ENCODE data around the gene LRATD1. TPM values are rescaled to one million over a fixed set of nuclear protein-coding genes. Genes with fewer than 3 reads are reported as not detected.

The LRATD1 gene
- total RNA-seq, 1 experiment from 2014 or later, result 0.31 TPM

- Histone ChIP-seq H3K4me2 (ENCODE audit: insufficient read depth, insufficient read length, low read length) (no peak overlapping the region), H3K4me1 (ENCODE audit: insufficient read depth, low read length) (no peaks in the 10 kb centered on the region), H3K27me3 (ENCODE audit: insufficient read depth, low read length) (no peaks in the 10 kb centered on the region), H3T11ph (ENCODE audit: low read length) (no peak overlapping the region), H3K56ac (ENCODE audit: insufficient read length, low read depth, low read length) (no peak overlapping the region), H2BK5ac (ENCODE audit: insufficient read length, low read length) (no peak overlapping the region), H3K9me3 (ENCODE audit: control insufficient read depth, low read depth, low read length) (no peaks in the 10 kb centered on the region), H4K5ac (ENCODE audit: insufficient read length, low read depth, low read length) (no peak overlapping the region), H2BK12ac (ENCODE audit: insufficient read length, low read depth, low read length) (no peak overlapping the region), H2AFZ (ENCODE audit: low read length) (no peak overlapping the region), H3K9ac (ENCODE audit: extremely low read depth, insufficient read length, low read length) (no peak overlapping the region), H2BK20ac (ENCODE audit: low read depth, low read length, poor library complexity, severe bottlenecking) (no peak overlapping the region), H3K23me2 (ENCODE audit: insufficient read length, low read depth, low read length, poor library complexity, severe bottlenecking) (no peaks in the 10 kb centered on the region), H3K18ac (ENCODE audit: insufficient read length, low read depth, low read length) (no peak overlapping the region), H3K4ac (ENCODE audit: low read depth, low read length) (no peak overlapping the region), H4K8ac (replicated peaks; ENCODE audit: insufficient read length, low read depth, low read length) (no peak overlapping the region), H4K91ac (ENCODE audit: insufficient read length, low read depth, low read length) (no peak overlapping the region), H3K23ac (ENCODE audit: insufficient read length, low read depth, low read length) (no peak overlapping the region), H2AK5ac (ENCODE audit: insufficient read length, low read length) (no peak overlapping the region), H3K14ac (ENCODE audit: insufficient read depth, low read length) (no peak overlapping the region), H2BK15ac (ENCODE audit: low read depth, low read length) (no peak overlapping the region), H2BK120ac (ENCODE audit: low read depth, low read length, poor library complexity, severe bottlenecking) (no peak overlapping the region), H3K27ac (ENCODE audit: insufficient read length, low read depth, low read length) (no peak overlapping the region), H3K79me1 (ENCODE audit: insufficient read depth, low read depth, low read length, poor library complexity, severe bottlenecking) (no peaks in the 10 kb centered on the region), H4K20me1 (ENCODE audit: control insufficient read depth, insufficient read depth, insufficient read length) (no peaks in the 10 kb centered on the region), H3K79me2 (ENCODE audit: insufficient read depth, low read length) (no peaks in the 10 kb centered on the region)
- Mint-ChIP-seq H3K9me3 (no peaks in the 10 kb centered on the region), H3K27ac (no peak overlapping the region), H3K4me1 (peaks cover 0 to 4% of the 10 kb centered on the region in 2 experiments; a peak in 1 of 4 replicates), H3K27me3 (ENCODE audit: low read depth) (no peaks in the 10 kb centered on the region), H3K36me3 (ENCODE audit: insufficient read depth in 1 of 3, low read depth in 3 of 3) (no peaks in the 10 kb centered on the region), H3K4me3 (no peak overlapping the region)
- no peak for DNase-seq
- TF ChIP-seq CTCF (conservative IDR thresholded peaks at IDR 0.05), result no peak
- no CpG with 5 or more reads among the region's 4 CpGs for WGBS (ENCODE audit: extremely low coverage, insufficient read length, low lambda C conversion rate)
Observed at GRCh38 chr2:14583802-14584201, 48.7 kb upstream of the LRATD1 start.

Measured in H9 (cell line).